ENCODE measurements around the gene CHRNA4. TPM values are rescaled to one million over a fixed set of nuclear protein-coding genes. Genes with fewer than 3 reads are reported as not detected.

The CHRNA4 gene
- total RNA-seq, 2 donors from 2014 or later: 0.46 TPM; not detected in 1

DNA sequence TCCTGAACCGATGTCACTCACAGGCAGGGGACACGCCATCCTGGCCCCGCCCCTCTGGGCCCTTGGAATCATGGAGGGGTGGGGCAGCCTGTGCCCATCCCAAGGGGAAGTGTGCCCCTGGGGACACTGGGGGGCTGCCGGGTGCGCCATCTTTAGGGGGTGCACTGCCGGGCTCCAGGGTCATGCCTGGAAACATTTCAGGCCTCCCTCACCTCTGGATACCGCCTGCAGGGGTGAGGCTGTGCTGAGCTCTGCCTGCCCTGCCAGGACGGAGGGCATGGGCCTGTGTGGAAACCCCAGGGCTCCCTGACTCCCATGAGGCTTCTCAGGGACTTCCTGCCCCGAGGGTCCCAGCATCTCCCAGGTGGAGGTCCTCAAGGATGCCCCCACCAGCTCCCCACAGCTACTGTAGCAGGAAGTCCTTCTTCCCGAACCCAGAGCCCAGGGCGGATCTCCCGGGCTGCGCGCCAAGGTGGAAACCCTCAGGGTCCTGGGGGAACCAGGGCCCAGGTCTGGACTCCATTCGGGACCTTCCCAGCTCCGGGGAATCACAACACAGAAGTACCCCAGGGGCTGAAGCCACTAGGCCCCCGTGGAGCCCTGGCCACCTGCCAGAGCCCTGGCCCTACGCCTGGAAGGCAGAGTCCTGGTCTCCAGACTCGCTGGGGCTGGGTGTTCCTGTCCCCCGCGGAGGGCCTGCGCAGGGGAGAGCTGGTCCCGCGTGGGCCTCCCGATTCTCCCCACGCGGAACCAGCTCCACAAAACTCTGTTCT is 15.6 kb downstream of the CHRNA4 start:
- H3K27ac Mint-ChIP-seq: no peak overlapping the region
- DNase-seq: no peak
- no peak overlapping the region for H3K4me3 ChIP-seq (ENCODE audit: low read length)
- no peaks in the 10 kb centered on the region for H3K27me3 Mint-ChIP-seq (ENCODE audit: insufficient read depth)
- no peaks in the 10 kb centered on the region for H3K9me3 ChIP-seq (ENCODE audit: control insufficient read depth, low read length)
- H3K36me3 Mint-ChIP-seq (ENCODE audit: low read depth): no peaks in the 10 kb centered on the region
- H3K4me3 Mint-ChIP-seq: no peak overlapping the region
- H3K27me3 ChIP-seq (ENCODE audit: control insufficient read depth, insufficient read depth, low read length, poor library complexity, severe bottlenecking): no peaks in the 10 kb centered on the region
- H3K4me1 ChIP-seq (ENCODE audit: control insufficient read depth, insufficient read depth, low read length): no peaks in the 10 kb centered on the region
- TF ChIP-seq, protein P1, sequence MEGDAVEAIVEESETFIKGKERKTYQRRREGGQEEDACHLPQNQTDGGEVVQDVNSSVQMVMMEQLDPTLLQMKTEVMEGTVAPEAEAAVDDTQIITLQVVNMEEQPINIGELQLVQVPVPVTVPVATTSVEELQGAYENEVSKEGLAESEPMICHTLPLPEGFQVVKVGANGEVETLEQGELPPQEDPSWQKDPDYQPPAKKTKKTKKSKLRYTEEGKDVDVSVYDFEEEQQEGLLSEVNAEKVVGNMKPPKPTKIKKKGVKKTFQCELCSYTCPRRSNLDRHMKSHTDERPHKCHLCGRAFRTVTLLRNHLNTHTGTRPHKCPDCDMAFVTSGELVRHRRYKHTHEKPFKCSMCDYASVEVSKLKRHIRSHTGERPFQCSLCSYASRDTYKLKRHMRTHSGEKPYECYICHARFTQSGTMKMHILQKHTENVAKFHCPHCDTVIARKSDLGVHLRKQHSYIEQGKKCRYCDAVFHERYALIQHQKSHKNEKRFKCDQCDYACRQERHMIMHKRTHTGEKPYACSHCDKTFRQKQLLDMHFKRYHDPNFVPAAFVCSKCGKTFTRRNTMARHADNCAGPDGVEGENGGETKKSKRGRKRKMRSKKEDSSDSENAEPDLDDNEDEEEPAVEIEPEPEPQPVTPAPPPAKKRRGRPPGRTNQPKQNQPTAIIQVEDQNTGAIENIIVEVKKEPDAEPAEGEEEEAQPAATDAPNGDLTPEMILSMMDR (conservative IDR thresholded peaks at IDR 0.05): no peak
- H3K27ac ChIP-seq (ENCODE audit: low read depth, low read length): no peak overlapping the region
- no peak overlapping the region for H3K9ac ChIP-seq (ENCODE audit: extremely low read depth, low read length, poor library complexity, severe bottlenecking)
- no peaks in the 10 kb centered on the region for H3K36me3 ChIP-seq (ENCODE audit: control insufficient read depth, insufficient read depth, low read length)
- peaks cover 3% of the 10 kb centered on the region for H3K9me3 Mint-ChIP-seq
- H3K4me1 Mint-ChIP-seq: no peaks in the 10 kb centered on the region
- WGBS, 2 experiments (ENCODE audit: insufficient coverage in 1 of 2, insufficient read length in 1 of 2): 92 to 93% methylated on average over 26 to 27 of the region's 27 CpGs

DNA sequence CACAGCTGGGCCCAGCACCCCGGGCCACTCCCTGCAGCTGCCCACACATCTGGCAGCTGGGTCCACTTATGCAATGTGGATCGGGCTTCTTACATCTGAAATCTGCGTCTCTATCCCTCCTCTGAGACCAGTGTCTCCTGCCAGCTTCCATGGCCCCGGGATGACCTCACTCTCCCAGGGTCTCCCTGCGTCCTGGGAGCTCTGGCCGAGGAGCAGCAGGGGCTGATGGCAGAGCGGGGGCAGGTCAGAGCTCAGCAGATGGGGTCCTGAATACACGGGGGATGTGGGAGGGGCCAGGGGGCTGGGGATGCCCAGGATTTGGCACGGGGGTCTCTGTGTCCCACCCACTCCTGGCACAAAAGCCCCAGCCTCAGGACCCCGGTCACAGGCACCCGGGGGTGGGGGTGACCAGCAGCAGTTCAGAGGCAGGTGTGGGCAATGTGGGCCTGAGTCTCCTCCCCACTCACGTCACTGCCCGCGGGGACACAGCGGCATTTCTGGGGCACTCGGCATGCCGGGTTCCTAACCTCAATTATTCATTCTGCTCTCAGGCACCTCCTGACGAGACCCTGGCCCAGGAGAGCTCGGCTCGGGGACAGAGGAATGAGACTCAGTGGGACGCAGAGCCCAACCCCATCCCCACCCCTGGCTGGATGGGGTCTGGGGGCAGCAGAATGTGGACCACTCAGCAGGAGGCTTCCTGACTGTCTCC is 16.4 kb downstream of the CHRNA4 start:
- DNase-seq: no peak
- no peaks in the 10 kb centered on the region for H3K4me1 Mint-ChIP-seq
- no peaks in the 10 kb centered on the region for H3K27me3 Mint-ChIP-seq (ENCODE audit: insufficient read depth)
- no peaks in the 10 kb centered on the region for H3K9me3 Mint-ChIP-seq
- H3K36me3 Mint-ChIP-seq (ENCODE audit: low read depth): no peaks in the 10 kb centered on the region
- H3K9me3 ChIP-seq (ENCODE audit: control insufficient read depth, low read length): no peaks in the 10 kb centered on the region
- WGBS, 2 experiments (ENCODE audit: insufficient coverage in 1 of 2, insufficient read length in 1 of 2): 84 to 92% methylated on average over 10 to 21 of the region's 21 CpGs
- H3K27me3 ChIP-seq (ENCODE audit: control insufficient read depth, insufficient read depth, low read length, poor library complexity, severe bottlenecking): no peaks in the 10 kb centered on the region
- H3K27ac ChIP-seq (ENCODE audit: low read depth, low read length): no peak overlapping the region
- no peak overlapping the region for H3K4me3 Mint-ChIP-seq
- TF ChIP-seq, protein P1 (conservative IDR thresholded peaks at IDR 0.05): no peak
- H3K9ac ChIP-seq (ENCODE audit: extremely low read depth, low read length, poor library complexity, severe bottlenecking): no peak overlapping the region
- no peaks in the 10 kb centered on the region for H3K36me3 ChIP-seq (ENCODE audit: control insufficient read depth, insufficient read depth, low read length)
- no peak overlapping the region for H3K27ac Mint-ChIP-seq
- no peaks in the 10 kb centered on the region for H3K4me1 ChIP-seq (ENCODE audit: control insufficient read depth, insufficient read depth, low read length)
- H3K4me3 ChIP-seq (ENCODE audit: low read length): no peak overlapping the region

DNA sequence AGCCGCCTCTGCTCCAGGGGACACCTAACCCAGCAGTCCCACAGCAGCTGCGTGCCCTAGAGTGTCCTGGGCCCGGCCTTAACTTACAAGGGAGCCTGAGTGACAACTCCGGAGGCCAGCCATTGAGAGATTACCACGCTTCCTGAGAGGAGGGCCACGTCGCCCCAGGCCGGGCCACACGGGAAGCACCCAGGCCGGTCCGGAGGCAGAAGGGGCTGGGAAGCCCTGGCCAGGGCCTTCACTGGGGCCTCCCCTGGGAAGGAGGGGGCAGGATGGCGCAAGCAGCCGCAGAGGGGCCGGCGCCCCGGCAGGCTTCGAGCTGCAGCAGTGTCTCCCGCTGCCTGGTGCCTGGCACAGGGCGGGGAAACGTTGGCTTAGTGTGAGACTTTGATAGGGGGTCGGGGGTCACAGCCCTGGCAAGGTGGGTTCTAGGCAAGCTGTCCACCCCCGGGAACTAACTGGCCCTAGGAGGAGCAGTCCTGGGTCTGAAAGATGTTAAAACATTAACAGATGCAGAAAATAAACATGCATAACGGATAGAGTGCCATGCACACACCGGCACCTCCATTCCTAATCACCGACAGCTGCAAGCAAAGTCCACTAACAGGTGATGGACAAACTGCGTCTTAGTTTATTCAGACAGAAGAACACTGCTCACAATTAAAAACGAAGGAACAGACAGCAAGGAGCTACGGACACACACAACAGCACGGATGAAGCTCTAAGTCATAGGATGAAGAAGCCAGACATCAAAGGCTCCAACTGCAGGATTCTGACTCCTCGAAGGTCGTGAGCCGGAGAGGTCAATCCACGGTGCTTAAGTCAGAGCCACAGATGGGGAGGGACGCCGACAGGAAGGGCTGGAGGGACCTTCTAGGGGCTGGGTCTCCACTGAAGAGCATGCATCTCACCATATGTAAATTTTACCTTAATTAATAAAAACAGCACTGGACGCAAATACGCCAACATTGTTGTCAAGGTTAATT is 17.4 kb downstream of the CHRNA4 start:
- Histone ChIP-seq H3K27me3 (ENCODE audit: control insufficient read depth, insufficient read depth, low read length, poor library complexity, severe bottlenecking) (peaks cover 4% of the 10 kb centered on the region), H3K4me3 (ENCODE audit: low read length) (no peak overlapping the region), H3K27ac (ENCODE audit: low read depth, low read length) (no peak overlapping the region), H3K9me3 (ENCODE audit: control insufficient read depth, low read length) (no peaks in the 10 kb centered on the region), H3K36me3 (ENCODE audit: control insufficient read depth, insufficient read depth, low read length) (no peaks in the 10 kb centered on the region), H3K9ac (ENCODE audit: extremely low read depth, low read length, poor library complexity, severe bottlenecking) (no peak overlapping the region), H3K4me1 (ENCODE audit: control insufficient read depth, insufficient read depth, low read length) (no peaks in the 10 kb centered on the region)
- no peaks in the 10 kb centered on the region for H3K4me1 Mint-ChIP-seq
- no peaks in the 10 kb centered on the region for H3K27me3 Mint-ChIP-seq (ENCODE audit: insufficient read depth)
- 82 to 90% methylated on average over 22 to 37 of the region's 37 CpGs for WGBS, 2 experiments (ENCODE audit: insufficient coverage in 1 of 2, insufficient read length in 1 of 2)
- no peak for DNase-seq
- H3K9me3 Mint-ChIP-seq: no peaks in the 10 kb centered on the region
- H3K36me3 Mint-ChIP-seq (ENCODE audit: low read depth): no peaks in the 10 kb centered on the region
- H3K27ac Mint-ChIP-seq: no peak overlapping the region
- TF ChIP-seq, protein P1 (conservative IDR thresholded peaks at IDR 0.05): no peak
- H3K4me3 Mint-ChIP-seq: no peak overlapping the region
